Stimulated activated CD8-positive, alpha-beta memory T cell treated with anti-CD3 and anti-CD28 coated beads, Interleukin-7, amount 100 ng/mL, for 24 hours (primary cell): Measurements from ENCODE around the gene RUNX1.

Experiments
- DNase-seq: peaks from one replicate; pipeline ENCODE4 v3.0.0-alpha.2; 2020; ENCODE audit warnings: low read depth

The RUNX1 gene

DNA sequence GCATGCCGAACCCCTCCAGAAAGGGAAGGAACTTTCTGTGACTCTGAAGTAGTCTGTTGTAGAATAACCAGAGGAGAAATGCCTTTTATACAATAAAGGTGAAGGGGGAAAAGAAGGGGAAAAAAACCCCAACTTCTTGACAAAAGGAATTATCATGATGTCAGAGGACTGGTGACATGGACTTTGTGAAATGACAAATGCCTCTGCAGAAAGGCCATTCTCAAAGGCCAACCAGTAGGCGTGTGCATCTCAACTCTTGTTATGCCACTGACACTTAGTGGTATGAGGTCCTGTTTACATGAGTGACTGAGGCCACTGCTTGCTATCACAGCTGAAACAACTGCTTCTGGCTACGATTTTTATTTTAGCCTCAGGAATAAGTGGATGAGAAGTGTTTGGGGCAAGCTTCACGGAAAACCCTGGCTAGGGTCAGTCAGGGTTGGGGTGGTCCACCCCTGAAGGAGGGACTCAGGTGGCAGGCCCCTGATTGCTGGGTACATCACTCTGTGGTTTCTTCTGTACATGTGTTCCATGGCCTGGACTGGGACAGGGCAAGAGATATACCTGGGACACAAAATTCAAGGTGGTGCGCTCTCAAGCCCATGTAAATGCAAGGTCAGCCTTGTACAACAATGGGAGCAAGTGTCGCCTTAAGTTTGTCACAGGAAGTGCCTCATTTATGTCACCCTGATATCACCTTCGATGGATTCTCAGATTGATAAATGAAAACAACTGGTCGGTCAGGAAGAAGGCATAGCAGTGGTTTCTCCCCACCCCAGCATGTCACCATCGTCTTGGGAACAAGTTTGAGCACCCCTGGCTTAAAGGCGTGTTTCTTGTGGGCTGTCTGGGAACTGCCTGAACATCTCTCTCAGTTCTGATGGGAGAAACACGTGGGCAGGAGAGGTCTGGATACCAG, 12.4 kb downstream of the RUNX1 start:
- no peak for DNase-seq

DNA sequence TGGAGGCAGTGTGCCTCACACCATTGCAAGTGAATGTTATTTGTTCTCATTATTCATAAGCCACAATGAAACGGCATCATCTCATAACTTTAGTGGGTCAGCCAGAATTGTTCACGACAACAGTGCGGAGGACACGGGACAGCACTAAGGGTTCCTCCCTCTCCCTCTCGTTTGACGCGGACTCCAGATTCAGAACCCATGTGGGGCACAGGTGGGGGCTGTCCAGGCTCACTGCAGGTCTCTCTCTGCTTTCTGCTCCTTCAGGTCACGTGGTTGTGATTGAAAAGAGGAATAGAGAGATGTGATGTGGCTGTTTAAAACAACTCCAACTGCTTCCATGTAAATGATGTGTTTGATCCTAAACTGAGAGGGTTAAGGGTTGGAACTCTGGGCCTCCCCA, 13.5 kb downstream of the RUNX1 start:
- no peak for DNase-seq

DNA sequence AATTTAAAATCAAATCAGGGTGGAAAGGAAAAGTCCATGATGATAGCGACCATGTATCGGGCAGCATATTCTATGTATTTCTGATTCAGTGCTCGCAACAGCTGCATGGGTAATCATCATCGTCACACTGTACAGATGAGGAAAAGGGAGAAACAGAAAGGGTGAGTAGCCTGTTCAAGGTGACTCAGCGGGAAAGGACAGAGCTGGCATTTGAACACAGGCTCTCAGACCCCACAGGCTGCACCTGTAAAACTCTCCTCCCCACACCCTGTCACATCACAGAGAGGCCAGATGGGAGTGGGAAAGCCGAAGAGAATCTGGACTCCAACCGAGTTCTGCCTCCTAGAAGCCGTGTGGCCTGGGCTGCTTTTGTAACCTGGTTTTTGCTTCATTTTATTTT, 14.0 kb downstream of the RUNX1 start:
- no peak for DNase-seq

GRCh38 chr21:35034203-35034926, 14.7 kb downstream of the RUNX1 start:
- DNase-seq: no peak

GRCh38 chr21:35032474-35033263, 16.4 kb downstream of the RUNX1 start:
- DNase-seq: no peak

- no peak for DNase-seq
These were observed 20.6 kb downstream of the RUNX1 start for GRCh38 chr21:35028451-35028978.

DNA sequence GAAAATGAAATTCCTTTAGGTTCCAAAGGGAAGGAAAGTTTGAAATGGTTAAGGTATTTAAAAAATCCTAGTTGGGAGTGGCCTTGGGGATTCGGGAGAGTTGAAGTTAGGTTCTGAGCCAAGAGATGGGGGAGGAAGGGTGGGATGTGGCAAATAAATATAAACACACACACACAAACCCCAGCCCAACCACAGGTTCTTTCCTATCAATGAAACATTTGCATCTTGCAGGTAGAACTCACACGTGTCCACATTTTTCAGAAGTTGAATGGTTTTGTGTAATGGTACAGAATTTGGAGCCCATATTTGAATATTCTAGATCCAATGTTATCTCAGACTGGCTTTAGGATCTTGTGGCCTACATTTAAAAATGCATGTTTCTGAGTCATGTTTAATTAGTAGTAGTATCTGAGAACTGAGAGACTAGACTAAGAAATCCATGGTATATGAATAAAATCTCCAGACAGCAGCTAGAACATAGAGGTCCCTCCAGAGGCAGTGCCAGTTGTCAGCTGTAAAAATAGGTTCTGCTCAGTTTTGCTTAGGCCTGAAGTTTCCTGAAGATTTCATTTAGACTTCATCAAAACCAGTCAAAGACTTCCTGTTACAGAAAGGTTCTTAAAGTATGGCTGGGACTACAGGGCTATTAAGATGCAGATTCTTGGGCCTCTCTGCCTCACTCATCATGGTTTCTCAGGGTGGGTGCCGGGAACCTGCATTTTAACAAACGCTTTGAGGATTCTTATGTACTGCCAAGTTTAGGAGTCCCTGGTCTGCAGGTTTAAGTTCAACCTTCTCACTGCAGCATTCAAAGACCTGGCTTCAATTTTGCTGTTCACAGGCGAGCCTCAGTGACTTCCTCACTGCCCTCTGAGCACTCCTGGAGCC, 21.3 kb downstream of the RUNX1 start:
- DNase-seq: no peak

DNA sequence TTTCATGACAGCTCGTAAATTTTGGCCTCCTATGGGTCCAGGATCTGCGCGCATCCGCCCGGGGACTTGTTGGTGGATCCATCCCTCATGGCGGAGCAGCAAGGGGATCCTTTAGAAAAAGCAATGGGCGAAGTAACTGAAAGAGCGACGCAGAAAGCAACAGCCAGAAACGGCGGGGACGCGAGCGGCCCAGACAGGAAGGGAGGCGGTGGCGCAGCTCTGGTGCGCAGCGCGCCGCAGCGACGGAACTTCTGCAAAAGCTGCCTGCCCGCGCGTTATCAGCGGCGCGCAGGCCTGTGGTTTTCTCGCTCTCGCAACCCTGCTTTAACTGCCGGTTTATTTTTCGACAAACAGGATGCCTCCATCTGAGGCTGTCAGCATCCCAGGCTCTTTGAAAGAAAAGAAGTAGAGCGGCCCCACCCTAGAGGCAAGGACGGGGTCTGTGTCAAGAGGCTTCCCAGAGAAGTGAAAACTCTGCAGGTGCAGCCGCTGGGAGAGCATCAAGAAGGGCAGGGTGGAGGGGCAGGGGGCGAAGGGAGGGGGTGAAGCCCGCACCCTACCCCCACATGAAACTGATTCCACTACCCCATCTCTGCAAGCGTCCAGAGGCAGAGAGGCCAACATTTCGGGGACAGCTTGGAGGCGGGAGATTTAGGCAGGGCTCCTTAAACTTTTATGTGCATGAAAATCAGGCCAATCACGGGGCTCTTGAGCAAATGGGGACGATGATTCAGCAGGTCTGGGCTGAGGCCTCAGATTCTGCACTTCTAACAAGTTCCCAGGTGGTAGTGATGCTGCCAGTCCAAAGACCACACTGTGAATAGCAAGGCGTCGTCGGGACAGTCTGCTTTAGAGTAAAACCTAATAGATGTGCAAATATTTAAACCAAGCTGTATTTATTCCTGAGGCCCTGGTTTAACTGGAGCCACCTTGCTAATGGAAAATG, 22.2 kb downstream of the RUNX1 start:
- DNase-seq: peak; percentile 53

GRCh38 chr21:35026153-35026500, 23.0 kb downstream of the RUNX1 start:
- DNase-seq: no peak

- DNase-seq: no peak
These were observed 23.6 kb downstream of the RUNX1 start for GRCh38 chr21:35025206-35026152.

- DNase-seq: no peak
These were observed 24.6 kb downstream of the RUNX1 start for GRCh38 chr21:35024513-35024912.

DNA sequence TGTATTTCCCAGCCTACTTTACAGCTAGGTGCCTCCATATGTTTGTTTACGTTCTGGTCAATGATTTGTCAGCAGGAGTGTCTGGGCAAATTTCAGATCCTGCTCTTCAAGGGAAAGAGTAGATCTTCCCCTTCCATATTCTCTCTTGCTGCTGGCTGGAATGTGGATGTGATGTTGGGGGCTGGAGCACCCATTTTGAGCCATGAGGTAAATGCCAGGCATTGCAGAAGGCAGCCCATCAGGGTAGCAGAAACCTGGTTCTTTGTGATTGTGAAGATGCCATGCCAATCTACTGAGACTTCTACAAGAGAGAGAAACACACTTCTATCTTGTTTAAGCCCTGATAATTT, 25.1 kb downstream of the RUNX1 start:
- DNase-seq: no peak

DNA sequence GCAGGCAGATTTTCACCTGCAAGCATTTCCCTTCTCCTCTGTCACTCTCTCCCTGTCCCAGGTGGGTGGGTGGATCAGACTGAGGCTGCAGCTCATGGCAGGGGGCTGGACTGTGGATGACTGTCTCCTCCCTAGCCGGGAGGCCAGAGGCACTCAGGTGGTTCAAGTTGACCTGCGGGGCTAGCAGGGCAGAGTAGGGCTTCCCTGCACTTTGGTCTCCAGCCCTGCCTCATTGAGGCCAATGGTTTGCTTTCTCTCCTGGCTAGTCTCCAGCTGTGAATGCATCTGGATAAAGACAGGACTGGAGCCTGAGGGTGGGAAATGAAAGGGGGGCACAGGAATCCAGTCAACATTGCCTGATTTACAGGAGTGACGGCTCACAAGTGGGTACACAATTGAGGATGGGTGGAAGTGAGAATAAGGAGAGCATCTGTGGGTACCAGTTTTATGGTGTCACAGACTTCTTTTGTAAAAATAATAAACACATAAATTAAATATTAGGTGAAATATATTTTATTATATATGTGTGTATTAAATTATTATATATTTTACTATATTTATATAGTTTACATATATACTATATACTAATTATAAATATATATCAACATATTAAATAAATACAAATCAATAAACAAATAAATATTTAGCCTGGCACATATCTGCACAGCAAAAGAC, 25.6 kb downstream of the RUNX1 start:
- no peak for DNase-seq

DNA sequence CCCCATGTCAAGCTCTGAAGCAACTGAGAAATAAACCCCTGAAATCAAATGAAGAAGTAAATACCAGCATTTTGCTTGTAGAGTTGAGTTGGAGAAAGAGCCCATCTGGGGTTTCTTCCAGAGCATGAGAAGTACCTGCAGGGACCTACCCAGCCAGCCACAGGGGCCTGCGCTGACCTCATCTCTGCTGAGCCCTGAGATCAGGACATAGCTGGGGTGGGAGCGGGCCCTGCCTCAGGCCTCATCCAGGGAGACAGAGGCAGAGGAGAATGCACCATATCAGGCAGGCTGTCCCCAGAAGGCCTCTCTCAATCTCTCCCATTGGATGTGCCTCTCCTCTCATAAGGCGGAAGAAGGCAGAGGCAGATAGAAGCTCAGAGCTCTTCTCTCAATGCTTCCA, 27.6 kb downstream of the RUNX1 start:
- DNase-seq: no peak

DNA sequence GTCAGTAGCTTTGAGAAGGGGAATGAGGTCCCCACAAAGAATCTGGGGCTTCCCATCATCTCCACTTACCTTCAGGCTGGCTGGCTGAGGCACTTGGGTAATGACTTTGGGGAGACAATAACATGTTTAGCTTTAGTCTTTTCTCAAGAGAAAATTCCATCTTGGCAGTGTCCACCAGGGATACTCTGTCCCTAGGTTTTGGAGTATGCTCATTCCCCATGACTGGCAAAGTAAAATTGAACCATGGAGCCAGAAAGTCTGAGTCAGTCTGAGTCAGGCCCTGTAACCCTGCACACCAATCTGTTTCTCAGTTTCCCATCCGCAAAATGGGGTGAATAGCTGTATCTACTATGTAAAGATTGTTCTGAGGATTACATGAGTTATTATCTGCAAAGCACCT, 28.2 kb downstream of the RUNX1 start:
- no peak for DNase-seq

- DNase-seq: no peak
These were observed 28.7 kb downstream of the RUNX1 start for GRCh38 chr21:35020436-35020835.

GRCh38 chr21:35019631-35020032, 29.5 kb downstream of the RUNX1 start:
- no peak for DNase-seq

GRCh38 chr21:35017256-35017655, 31.8 kb downstream of the RUNX1 start:
- no peak for DNase-seq
